HG02981 (cell line): ENCODE results near the gene KLF13.

Source experiments
- ATAC-seq: cut with Tn5 transposase; IDR thresholded peaks from one replicate; pipeline ENCODE4 v1.9.1; 2021; ENCODE audit warnings: mild to moderate bottlenecking, moderate library complexity; ENCODE audit not compliant: unreplicated experiment

The KLF13 gene

GRCh38 chr15:31397851-31398661 is 71.4 kb downstream of the KLF13 start:
- ATAC-seq, result no peak

- ATAC-seq, result no peak
Measured at GRCh38 chr15:31398677-31399301, 72.2 kb downstream of the KLF13 start.

GRCh38 chr15:31399544-31400171 is 73.0 kb downstream of the KLF13 start:
- ATAC-seq, result no peak

GRCh38 chr15:31400222-31400927 is 73.7 kb downstream of the KLF13 start:
- ATAC-seq, result no peak

GRCh38 chr15:31401282-31401681 is 74.6 kb downstream of the KLF13 start:
- no peak for ATAC-seq

GRCh38 chr15:31402003-31402402 is 75.4 kb downstream of the KLF13 start:
- no peak for ATAC-seq

- ATAC-seq, result no peak
Measured at GRCh38 chr15:31402511-31403056, 75.9 kb downstream of the KLF13 start.

- no peak for ATAC-seq
Measured at GRCh38 chr15:31403096-31403495, 76.5 kb downstream of the KLF13 start.

GRCh38 chr15:31403606-31404005 is 77.0 kb downstream of the KLF13 start:
- no peak for ATAC-seq

- ATAC-seq, result no peak
Measured at GRCh38 chr15:31404345-31404744, 77.7 kb downstream of the KLF13 start.

- ATAC-seq, result no peak
Measured at GRCh38 chr15:31405200-31405920, 78.7 kb downstream of the KLF13 start.

GRCh38 chr15:31407376-31407775 is 80.7 kb downstream of the KLF13 start:
- no peak for ATAC-seq

- ATAC-seq, result no peak
Measured at GRCh38 chr15:31407851-31408250, 81.2 kb downstream of the KLF13 start.

GRCh38 chr15:31408724-31409123 is 82.1 kb downstream of the KLF13 start:
- no peak for ATAC-seq

GRCh38 chr15:31409171-31409570 is 82.5 kb downstream of the KLF13 start:
- no peak for ATAC-seq

- no peak for ATAC-seq
Measured at GRCh38 chr15:31412824-31413223, 86.2 kb downstream of the KLF13 start.

GRCh38 chr15:31415201-31415600 is 88.6 kb downstream of the KLF13 start:
- no peak for ATAC-seq

- ATAC-seq, result no peak
Measured at GRCh38 chr15:31419820-31420219, 93.2 kb downstream of the KLF13 start.

GRCh38 chr15:31427411-31427810 is 100.8 kb downstream of the KLF13 start:
- no peak for ATAC-seq
